ENCODE measurements around the gene MATR3. TPM values are rescaled to one million over a fixed set of nuclear protein-coding genes. Genes with fewer than 3 reads are reported as not detected.

MATR3 gene
- total and polyA plus RNA-seq, 7 experiments from 2014 or later = 219 to 379 (median 291) TPM

- Histone ChIP-seq H3K4me3 (ENCODE audit: low read length) (peak overlapping the region; percentile 87), H3K27ac (ENCODE audit: low read depth, low read length) (peak overlapping the region; percentile 98), H3K36me3 (ENCODE audit: control insufficient read depth in 2 of 3, insufficient read depth in 3 of 3, low read length in 3 of 3) (peaks cover 0 to 13% (median 0%) of the 10 kb centered on the region in 3 experiments), H3K4me1 (ENCODE audit: control insufficient read depth in 2 of 2, insufficient read depth in 2 of 2, low read length in 2 of 2) (peaks cover 23 to 31% of the 10 kb centered on the region in 2 donors), H3K9me3 (ENCODE audit: control insufficient read depth in 2 of 3, low read length in 3 of 3) (no peaks in the 10 kb centered on the region), H3K27me3 (ENCODE audit: control insufficient read depth in 2 of 2, insufficient read depth in 2 of 2, low read length in 2 of 2) (no peaks in the 10 kb centered on the region)
- intact Hi-C loops (cut with micrococcal nuclease) = loop anchor here (1.0 to 10.0 kb wide), 19 partner anchors 19 to 1538 kb away; partner anchors contain the start of genes ETF1 (in 2 of the 2), HSPA9 (in 2 of the 2), PAIP2 (in 2 of the 2) and SIL1 (in 2 of the 2)
- ATAC-seq = no peak
- Mint-ChIP-seq H3K27ac (peak overlapping the region; percentile 96 to 100 (median 99)), H3K4me1 (peaks cover 28 to 48% (median 37%) of the 10 kb centered on the region in 7 donors), H3K36me3 (peaks cover 0 to 21% (median 0%) of the 10 kb centered on the region in 5 donors), H3K9me3 (peaks cover 0 to 2% (median 0%) of the 10 kb centered on the region in 11 donors), H3K4me3 (peak overlapping the region; percentile 91 to 99 (median 98)), H3K27me3 (no peaks in the 10 kb centered on the region)
- POLR2A ChIA-PET = interaction anchor here (0.6 to 6.7 kb wide), 28 partner anchors 8 to 1404 kb away, joined by 3 to 67 read pairs (median 5); partner anchors contain the start of genes DNAJC18, ETF1, HSPA9 and PAIP2
- CTCF ChIA-PET = interaction anchor here (0.6 to 1.1 kb wide), 3 partner anchors 38 to 718 kb away, joined by 3 to 4 read pairs (median 4); partner anchors contain the start of gene HSPA9
- no peak for DNase-seq
Measured at GRCh38 chr5:139293202-139293506, 386 bp upstream of the MATR3 start.

GRCh38 chr5:139294374-139295165 is 1.0 kb downstream of the MATR3 start:
- peaks cover 41 to 55% (median 51%) of the 10 kb centered on the region in 7 donors for H3K4me1 Mint-ChIP-seq
- peak overlapping the region; percentile 91 to 99 (median 98) for H3K4me3 Mint-ChIP-seq
- intact Hi-C loops (cut with micrococcal nuclease) = loop anchor here (1.0 to 10.0 kb wide), 9 partner anchors 12 to 1540 kb away; partner anchors contain the start of genes BRD8 (in 1 of the 2), FAM53C (in 1 of the 2), HNRNPA0 (in 1 of the 2) and KDM3B (in 1 of the 2)
- no peaks in the 10 kb centered on the region for H3K27me3 Mint-ChIP-seq
- peaks cover 0 to 18% (median 0%) of the 10 kb centered on the region in 5 donors for H3K36me3 Mint-ChIP-seq
- H3K9me3 Mint-ChIP-seq = peaks cover 0 to 2% (median 0%) of the 10 kb centered on the region in 11 donors
- Histone ChIP-seq H3K27me3 (ENCODE audit: control insufficient read depth in 2 of 2, insufficient read depth in 2 of 2, low read length in 2 of 2) (no peaks in the 10 kb centered on the region), H3K9me3 (ENCODE audit: control insufficient read depth in 2 of 3, low read length in 3 of 3) (no peaks in the 10 kb centered on the region), H3K4me1 (ENCODE audit: control insufficient read depth in 2 of 2, insufficient read depth in 2 of 2, low read length in 2 of 2) (peaks cover 37 to 43% of the 10 kb centered on the region in 2 donors), H3K27ac (ENCODE audit: low read depth, low read length) (peak overlapping the region; percentile 98), H3K4me3 (ENCODE audit: low read length) (peak overlapping the region; percentile 87), H3K36me3 (ENCODE audit: control insufficient read depth in 2 of 3, insufficient read depth in 3 of 3, low read length in 3 of 3) (peaks cover 0 to 13% (median 0%) of the 10 kb centered on the region in 3 experiments)
- peak overlapping the region; percentile 96 to 100 (median 99) for H3K27ac Mint-ChIP-seq
- ChIA-PET POLR2A (interaction anchor here (0.6 to 6.7 kb wide), 28 partner anchors 10 to 941 kb away, joined by 3 to 67 read pairs (median 5); partner anchors contain the start of genes DNAJC18, HSPA9, PAIP2 and SIL1), CTCF (no interaction called here)
- DNase-seq = peak; percentile 46 to 68 (median 59)
- ATAC-seq = peak; percentile 12

GRCh38 chr5:139295346-139296057 is 2.0 kb downstream of the MATR3 start:
- H3K4me3 ChIP-seq (ENCODE audit: low read length) = peak overlapping the region; percentile 87
- Mint-ChIP-seq H3K4me1 (peaks cover 47 to 61% (median 59%) of the 10 kb centered on the region in 7 donors), H3K27me3 (no peaks in the 10 kb centered on the region), H3K4me3 (peak overlapping the region; percentile 91 to 99 (median 98)), H3K36me3 (peaks cover 0 to 18% (median 0%) of the 10 kb centered on the region in 5 donors), H3K9me3 (peaks cover 0 to 2% (median 0%) of the 10 kb centered on the region in 11 donors), H3K27ac (peak overlapping the region; percentile 96 to 100 (median 99))
- peaks cover 45 to 52% of the 10 kb centered on the region in 2 donors for H3K4me1 ChIP-seq (ENCODE audit: control insufficient read depth in 2 of 2, insufficient read depth in 2 of 2, low read length in 2 of 2)
- DNase-seq (no peak), ATAC-seq (no peak)
- peak overlapping the region; percentile 98 for H3K27ac ChIP-seq (ENCODE audit: low read depth, low read length)
- intact Hi-C loops (cut with micrococcal nuclease) = loop anchor here (1.0 to 10.0 kb wide), 5 partner anchors 10 to 1541 kb away; partner anchors contain the start of genes BRD8 (in 1 of the 2), HNRNPA0 (in 1 of the 2) and KIF20A (in 1 of the 2)
- H3K9me3 ChIP-seq (ENCODE audit: control insufficient read depth in 2 of 3, low read length in 3 of 3) = no peaks in the 10 kb centered on the region
- CTCF ChIA-PET = interaction anchor here (0.5 to 0.6 kb wide), 3 partner anchors 17 to 89 kb away, joined by 3 to 6 read pairs (median 3); no protein-coding TSS in a partner anchor
- H3K36me3 ChIP-seq (ENCODE audit: control insufficient read depth in 2 of 3, insufficient read depth in 3 of 3, low read length in 3 of 3) = peaks cover 0 to 13% (median 0%) of the 10 kb centered on the region in 3 experiments
- POLR2A ChIA-PET = interaction anchor here (0.6 to 6.7 kb wide), 8 partner anchors 10 to 966 kb away, joined by 3 to 67 read pairs (median 10); partner anchors contain the start of gene PAIP2
- H3K27me3 ChIP-seq (ENCODE audit: control insufficient read depth in 2 of 2, insufficient read depth in 2 of 2, low read length in 2 of 2) = no peaks in the 10 kb centered on the region

- Histone ChIP-seq H3K4me3 (ENCODE audit: low read length) (no peak overlapping the region), H3K36me3 (ENCODE audit: control insufficient read depth in 2 of 3, insufficient read depth in 3 of 3, low read length in 3 of 3) (peaks cover 0 to 13% (median 0%) of the 10 kb centered on the region in 3 experiments), H3K4me1 (ENCODE audit: control insufficient read depth in 2 of 2, insufficient read depth in 2 of 2, low read length in 2 of 2) (peaks cover 51 to 59% of the 10 kb centered on the region in 2 donors), H3K27me3 (ENCODE audit: control insufficient read depth in 2 of 2, insufficient read depth in 2 of 2, low read length in 2 of 2) (no peaks in the 10 kb centered on the region), H3K27ac (ENCODE audit: low read depth, low read length) (no peak overlapping the region), H3K9me3 (ENCODE audit: control insufficient read depth in 2 of 3, low read length in 3 of 3) (no peaks in the 10 kb centered on the region)
- peaks cover 0 to 16% (median 0%) of the 10 kb centered on the region in 5 donors for H3K36me3 Mint-ChIP-seq
- peak overlapping the region in 6 of 9 donors; percentile 5 to 100 (median 97) for H3K27ac Mint-ChIP-seq
- no peaks in the 10 kb centered on the region for H3K27me3 Mint-ChIP-seq
- intact Hi-C loops (cut with micrococcal nuclease) = loop anchor here (1.0 to 10.0 kb wide), 4 partner anchors 9 to 1541 kb away; partner anchors contain the start of genes BRD8 (in 1 of the 2), HNRNPA0 (in 1 of the 2) and KIF20A (in 1 of the 2)
- no peak for ATAC-seq
- POLR2A ChIA-PET = interaction anchor here (0.9 to 6.7 kb wide), 5 partner anchors 9 to 339 kb away, joined by 3 to 67 read pairs (median 16); partner anchors contain the start of gene PAIP2
- peaks cover 50 to 67% (median 64%) of the 10 kb centered on the region in 7 donors for H3K4me1 Mint-ChIP-seq
- H3K4me3 Mint-ChIP-seq = peak overlapping the region in 9 of 10 donors; percentile 53 to 99 (median 91)
- CTCF ChIA-PET = interaction anchor here (0.6 kb wide), 3 partner anchors 28 to 90 kb away, joined by 3 to 6 read pairs (median 3); no protein-coding TSS in a partner anchor
- no peak for DNase-seq
- H3K9me3 Mint-ChIP-seq = peaks cover 0 to 2% (median 0%) of the 10 kb centered on the region in 11 donors
Measured at GRCh38 chr5:139296198-139296597, 2.7 kb downstream of the MATR3 start.

- peaks cover 0 to 5% (median 0%) of the 10 kb centered on the region in 11 donors for H3K9me3 Mint-ChIP-seq
- H3K4me3 Mint-ChIP-seq = peak overlapping the region; percentile 53 to 99 (median 82)
- ChIA-PET POLR2A (interaction anchor here (1.1 to 6.7 kb wide), 7 partner anchors 9 to 721 kb away, joined by 3 to 67 read pairs (median 6); partner anchors contain the start of gene PAIP2), CTCF (interaction anchor here (1.5 kb wide), 1 partner anchor 35 kb away, joined by 3 read pairs; no protein-coding TSS in a partner anchor)
- H3K27me3 ChIP-seq (ENCODE audit: control insufficient read depth in 2 of 2, insufficient read depth in 2 of 2, low read length in 2 of 2) = no peaks in the 10 kb centered on the region
- DNase-seq = no peak
- peak overlapping the region in 3 of 9 donors; percentile 17 to 67 (median 32) for H3K27ac Mint-ChIP-seq
- intact Hi-C loops (cut with micrococcal nuclease) = loop anchor here (1.0 to 10.0 kb wide), 5 partner anchors 8 to 1542 kb away; partner anchors contain the start of genes BRD8 (in 1 of the 2), HNRNPA0 (in 1 of the 2) and KIF20A (in 1 of the 2)
- peaks cover 0 to 13% (median 0%) of the 10 kb centered on the region in 3 experiments for H3K36me3 ChIP-seq (ENCODE audit: control insufficient read depth in 2 of 3, insufficient read depth in 3 of 3, low read length in 3 of 3)
- no peaks in the 10 kb centered on the region for H3K9me3 ChIP-seq (ENCODE audit: control insufficient read depth in 2 of 3, low read length in 3 of 3)
- ATAC-seq = no peak
- H3K4me3 ChIP-seq (ENCODE audit: low read length) = no peak overlapping the region
- H3K4me1 ChIP-seq (ENCODE audit: control insufficient read depth in 2 of 2, insufficient read depth in 2 of 2, low read length in 2 of 2) = peaks cover 57 to 62% of the 10 kb centered on the region in 2 donors
- H3K4me1 Mint-ChIP-seq = peaks cover 56 to 74% (median 71%) of the 10 kb centered on the region in 7 donors
- H3K36me3 Mint-ChIP-seq = peaks cover 0 to 15% (median 3%) of the 10 kb centered on the region in 5 donors
- H3K27me3 Mint-ChIP-seq = no peaks in the 10 kb centered on the region
- H3K27ac ChIP-seq (ENCODE audit: low read depth, low read length) = no peak overlapping the region
Measured at GRCh38 chr5:139296862-139297326, 3.4 kb downstream of the MATR3 start.
